Hematopoietic multipotent progenitor cell treated with erythropoietin and hydrocortisone succinate and interleukin-3 and kit ligand, for 8 days (in vitro differentiated cells): ENCODE measurements around the gene FADS2.

Experiments used
- DNase-seq: peaks from one replicate; pipeline ENCODE4 v3.0.0-alpha.2; 2015

The FADS2 gene

DNA sequence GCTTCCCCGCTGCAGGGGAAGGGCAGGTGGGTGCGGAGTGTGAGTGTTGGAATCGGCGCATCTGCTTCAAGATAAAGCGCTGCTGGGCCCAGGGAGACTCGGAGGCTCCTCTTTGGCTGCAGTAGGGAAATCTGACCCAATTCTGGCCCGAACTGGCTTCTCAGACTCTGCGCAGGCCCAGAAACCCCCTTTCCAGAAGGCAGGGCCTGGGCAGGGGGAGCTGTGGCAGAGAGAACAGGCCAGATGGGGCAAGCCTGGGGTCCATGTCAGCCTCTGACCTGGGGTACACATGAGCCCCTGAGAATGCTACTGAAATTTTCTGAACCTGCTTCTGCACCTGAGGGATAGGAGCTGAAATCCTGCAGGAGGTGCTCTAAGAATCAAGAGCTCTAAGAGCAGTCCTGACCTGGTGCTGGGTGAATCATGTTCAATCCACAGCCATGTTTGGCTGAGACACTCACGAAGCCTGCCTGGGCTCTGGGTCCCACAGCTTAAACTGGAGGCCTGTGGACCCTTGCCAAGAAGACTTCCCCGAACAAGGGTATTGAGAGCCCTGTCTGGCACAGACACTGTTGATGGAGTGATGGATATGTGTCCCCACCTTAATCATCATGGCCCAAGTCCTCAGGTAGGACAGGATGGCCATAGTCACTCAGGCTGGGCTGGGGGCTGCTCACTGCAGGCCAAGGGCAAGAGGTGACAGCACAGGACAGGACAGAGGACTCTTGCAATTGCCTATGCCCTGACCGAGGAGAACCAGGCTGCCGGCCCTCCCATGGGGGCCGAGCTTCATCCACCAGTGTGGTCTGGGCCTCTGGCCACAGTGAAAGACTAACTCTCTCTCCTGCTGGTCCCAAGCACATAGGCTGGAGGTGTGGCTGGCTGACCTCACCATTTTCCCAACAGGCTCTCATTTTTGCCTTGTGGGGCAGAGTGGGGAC lies 82.4 kb downstream of the FADS2 start:
- no peak for DNase-seq

DNA sequence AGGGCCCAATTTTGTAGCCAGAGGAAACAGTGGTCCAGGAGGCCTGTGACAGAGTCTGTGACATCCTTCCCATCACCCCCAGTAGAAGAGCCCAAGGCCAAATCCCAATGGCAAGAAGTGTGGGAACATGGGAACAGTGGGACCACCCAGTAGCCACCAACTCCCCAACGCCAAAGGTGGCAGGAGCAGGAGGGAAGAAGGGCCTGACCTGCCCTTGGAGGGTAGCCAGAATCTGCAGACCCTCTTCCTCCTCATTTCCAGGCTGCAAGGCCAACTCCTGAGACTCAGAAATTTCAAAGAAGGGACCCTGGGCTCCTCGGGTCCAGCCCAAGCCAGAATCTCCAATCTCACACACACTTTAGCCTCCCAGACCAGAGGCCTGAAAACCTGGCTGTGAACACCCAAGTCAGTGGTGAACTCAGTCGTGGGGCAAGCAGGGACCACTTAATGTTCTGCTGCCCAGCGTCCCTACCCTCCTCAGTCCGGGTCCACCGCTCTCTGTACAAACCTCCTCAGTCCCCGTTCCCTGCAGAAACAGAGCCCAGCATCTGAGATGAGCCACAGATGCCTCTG lies 83.1 kb downstream of the FADS2 start:
- DNase-seq, result no peak

DNA sequence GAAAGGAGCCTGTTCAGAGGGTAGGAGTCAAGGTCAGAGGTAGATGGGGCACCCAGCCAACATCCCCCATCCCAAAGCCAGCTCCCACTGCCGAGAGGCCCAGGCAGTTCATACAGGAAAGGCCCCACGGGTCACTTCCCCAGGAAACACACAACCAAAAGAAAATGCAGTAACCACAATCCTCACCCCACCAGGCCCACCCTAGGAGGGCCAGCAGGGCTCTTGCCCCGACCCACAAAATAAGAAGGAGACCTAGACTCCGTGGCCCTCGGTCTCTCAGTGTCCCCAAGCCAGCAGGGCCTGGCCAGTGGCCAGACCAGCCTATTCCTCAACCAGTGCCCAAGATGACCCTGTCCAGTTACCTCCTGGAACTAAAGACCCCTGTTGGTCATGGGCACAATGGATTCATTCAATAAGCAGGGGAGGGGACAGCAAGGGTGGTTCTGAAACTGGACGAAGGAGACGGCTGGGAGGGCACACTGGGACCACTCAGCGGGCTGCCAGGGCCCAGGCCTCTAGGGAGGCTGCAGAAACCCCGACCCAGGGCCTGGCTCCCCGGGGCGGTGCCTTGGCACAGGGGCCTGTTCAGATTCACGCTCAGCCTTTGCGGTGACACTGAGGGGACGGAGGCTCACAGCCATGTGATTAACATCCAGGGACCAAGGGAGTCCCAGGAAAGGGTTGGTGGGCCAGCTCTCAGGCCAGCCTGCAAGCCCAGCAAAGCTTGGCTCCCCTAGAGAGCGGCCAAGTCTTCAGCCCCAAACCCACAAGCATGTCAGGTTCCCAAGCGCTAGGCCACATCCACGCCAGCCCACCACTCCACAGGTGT lies 83.8 kb downstream of the FADS2 start:
- DNase-seq, result no peak

DNA sequence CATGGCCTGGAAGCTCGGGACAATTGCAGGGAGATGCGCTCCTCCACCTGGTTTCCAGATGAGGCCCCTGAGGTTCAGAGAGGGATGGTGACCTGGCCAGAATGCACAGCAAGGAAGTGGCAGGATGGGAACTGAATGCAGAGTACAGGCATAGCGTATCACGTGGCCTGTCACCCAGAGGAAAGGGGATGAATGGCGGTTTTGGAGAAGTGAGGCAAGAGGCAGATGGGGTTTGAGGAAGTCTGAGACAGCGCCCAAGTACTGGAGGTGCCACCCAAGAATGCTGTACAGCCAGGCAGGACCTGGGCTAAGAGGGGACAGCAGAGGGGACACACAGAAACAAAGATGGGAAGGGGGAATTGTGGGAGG lies 84.4 kb downstream of the FADS2 start:
- DNase-seq, result peak; percentile 15

DNA sequence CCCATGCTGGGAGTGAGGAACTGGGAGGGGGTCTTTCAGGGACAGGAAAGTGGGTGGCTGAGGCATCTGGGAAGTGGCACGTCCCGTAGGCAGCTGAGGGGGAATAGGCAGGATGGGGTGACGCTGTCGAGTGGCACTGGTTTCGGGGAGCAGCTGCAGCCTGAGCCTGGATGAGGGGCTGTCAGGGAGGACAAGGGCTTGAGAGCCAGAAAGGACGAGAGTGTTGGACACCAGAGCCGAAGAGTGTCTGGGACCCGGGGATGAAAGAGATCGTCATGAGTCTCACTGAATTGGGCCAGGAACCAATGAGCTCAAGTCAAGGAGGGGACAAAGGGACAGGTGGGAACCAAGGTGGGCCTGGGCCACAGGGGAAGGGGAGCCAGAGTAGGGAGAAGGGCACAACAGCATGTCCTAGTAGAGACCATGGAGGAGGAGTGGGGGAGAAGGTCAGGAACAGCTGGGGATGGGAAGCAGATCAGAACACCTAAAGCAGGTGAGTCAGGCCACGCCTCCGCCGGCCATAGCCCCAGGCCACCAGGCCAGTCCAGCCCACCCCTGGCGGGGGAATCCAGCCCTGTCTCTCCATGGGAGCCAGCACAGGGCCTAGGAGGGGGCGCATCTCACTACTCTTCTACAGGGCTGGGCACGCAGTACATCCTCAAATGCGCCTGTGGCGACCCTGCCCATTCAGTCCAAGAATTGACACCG lies 85.0 kb downstream of the FADS2 start:
- DNase-seq, result no peak

DNA sequence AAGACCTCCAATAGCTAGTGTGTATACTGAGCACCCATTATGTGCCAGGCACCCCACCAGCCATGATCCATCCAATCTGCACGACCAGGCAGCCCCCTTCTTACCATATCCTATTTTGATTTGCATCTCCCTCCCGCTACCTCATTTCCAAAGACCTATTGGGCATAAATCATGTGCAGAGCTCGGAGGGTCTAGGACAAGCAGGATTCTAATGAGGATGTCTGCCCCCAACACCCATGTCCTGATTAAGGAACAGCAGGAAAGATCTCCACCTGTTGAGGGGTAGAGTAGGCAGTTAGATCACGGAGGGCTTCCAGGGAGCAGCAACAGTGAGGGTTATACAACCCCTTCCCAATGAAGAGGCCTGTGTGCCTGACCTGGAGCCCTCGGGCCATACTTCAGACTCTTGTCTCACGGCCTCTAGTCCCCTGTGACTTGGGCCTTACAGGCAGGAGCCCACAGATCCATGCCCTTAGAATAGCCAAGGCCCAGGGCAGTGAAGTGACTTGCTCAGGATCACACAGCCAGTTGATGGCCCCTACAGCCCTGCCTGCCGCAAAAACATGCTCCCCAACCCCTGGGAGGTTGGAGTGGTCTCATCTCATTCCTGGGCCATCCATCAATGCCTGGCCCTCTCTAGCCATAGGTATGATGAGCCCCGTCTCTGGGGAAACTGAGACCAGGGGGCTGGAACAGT lies 85.7 kb downstream of the FADS2 start:
- no peak for DNase-seq

DNA sequence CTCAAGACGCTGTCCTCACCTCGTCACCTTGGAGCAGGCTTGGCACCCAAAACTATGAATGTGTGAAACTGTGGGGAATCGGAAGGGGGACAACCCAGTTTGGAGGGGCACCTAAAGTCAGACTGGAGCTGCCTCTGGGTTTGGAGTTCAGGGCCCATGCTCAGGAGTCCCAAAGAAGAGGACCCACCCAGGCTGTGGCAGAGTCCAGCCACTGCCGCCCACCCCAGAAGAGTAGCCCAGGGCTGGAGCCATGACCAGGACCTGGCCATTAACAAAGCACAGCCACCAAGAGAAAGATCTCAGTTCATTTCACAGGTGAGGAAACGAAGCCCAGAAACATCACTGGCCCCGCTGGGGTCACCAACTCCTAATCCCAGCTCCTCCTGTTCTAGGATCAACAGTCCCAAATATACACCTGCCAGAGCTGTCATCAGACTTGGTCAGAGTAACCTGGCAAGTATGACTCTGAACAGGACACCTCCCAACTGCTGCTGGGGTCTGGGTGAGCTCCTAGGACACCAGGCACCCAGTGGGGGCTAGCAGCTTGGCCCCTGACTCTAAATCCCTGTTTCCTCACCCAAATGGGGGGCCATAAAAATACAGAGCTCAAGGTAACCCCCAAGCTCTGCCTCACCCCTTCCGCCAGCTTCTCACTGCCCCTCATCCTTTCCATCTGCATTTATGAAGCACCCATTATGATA lies 86.5 kb downstream of the FADS2 start:
- DNase-seq, result no peak

DNA sequence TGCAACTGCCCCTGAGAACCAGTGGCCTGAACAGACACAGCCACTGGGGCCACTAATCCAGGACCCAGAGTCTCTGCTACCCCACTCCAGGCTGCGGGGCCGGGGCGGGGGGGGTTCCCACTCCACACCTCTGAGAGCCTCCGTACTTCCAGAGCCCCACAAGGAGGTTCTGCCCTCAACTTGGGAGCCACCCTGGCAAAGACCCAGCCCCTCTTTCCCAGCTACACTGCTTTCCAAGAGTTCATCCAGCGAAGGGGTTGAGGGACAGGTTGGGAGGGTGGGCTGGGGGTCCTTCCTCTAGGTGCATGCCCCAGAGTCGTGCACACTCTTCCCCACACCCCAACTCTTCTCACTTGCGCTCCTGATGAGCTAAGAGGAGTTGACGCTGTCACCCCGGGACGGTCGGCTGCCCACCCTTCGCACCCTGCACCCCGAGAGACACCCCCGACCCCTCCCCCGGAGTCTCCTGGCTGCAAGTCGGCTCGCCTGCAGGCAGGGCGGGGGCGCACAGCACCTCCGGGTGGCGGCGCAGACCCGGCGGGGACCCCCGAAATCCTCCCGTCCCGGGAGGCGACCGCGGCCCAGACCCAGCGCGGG lies 88.7 kb downstream of the FADS2 start:
- no peak for DNase-seq
